Breast epithelium (tissue), 4 donors: ENCODE results near the gene ARSA. TPM values are rescaled to one million over a fixed set of nuclear protein-coding genes. Genes with fewer than 3 reads are reported as not detected.

Experiments
- DNase-seq, 2 donors: peaks; one replicate each; pipeline ENCODE4 v3.0.0-alpha.2; 2019; ENCODE audit warnings: low spot score in 2 of 2
- H3K27ac ChIP-seq, 2 donors: fragments of 200-600 bp; sonication (generic) in 1 of 2; one replicate each; pipeline ENCODE4 v1.5.1; 2016 to 2019; ENCODE audit warnings: mild to moderate bottlenecking in 1 of 2
- H3K27me3 ChIP-seq, 2 donors: fragments of 200-600 bp; sonication (generic) in 1 of 2; one replicate each; pipeline versions ENCODE4 v1.5.1 to v1.6.0; 2017 to 2019; ENCODE audit warnings: control low read depth in 1 of 2, mild to moderate bottlenecking in 1 of 2
- H3K36me3 ChIP-seq: fragments of 200-600 bp; one replicate; pipeline ENCODE4 v1.5.1; 2019
- H3K4me1 ChIP-seq, 2 donors: fragments of 200-600 bp; sonication (generic); one replicate each; pipeline ENCODE4 v1.5.1; 2016 to 2019; ENCODE audit warnings: control low read depth in 1 of 2
- H3K4me3 ChIP-seq, 3 donors: fragments of 200-600 bp; sonication (generic); 1 replicate in 2 of 3; 2 replicates in 1 of 3; pipeline ENCODE4 v1.5.1; 2016 to 2019; ENCODE audit warnings: mild to moderate bottlenecking in 3 of 3, moderate library complexity in 2 of 3
- H3K9me3 ChIP-seq, 2 donors: fragments of 200-600 bp; sonication (generic) in 1 of 2; one replicate each; pipeline ENCODE4 v1.5.1; 2016 to 2019; ENCODE audit warnings: control low read depth in 1 of 2
- POLR2A ChIP-seq: fragments of 450-650 bp; IDR thresholded peaks from one replicate; pipeline ENCODE4 v1.6.1; 2016; ENCODE audit warnings: antibody characterized with exemption, mild to moderate bottlenecking, moderate library complexity
- POLR2AphosphoS5 ChIP-seq, 3 donors: sonication (generic); formaldehyde crosslinking; IDR thresholded peaks; one replicate each; pipeline ENCODE4 v1.6.1; 2017; ENCODE audit warnings: antibody characterized with exemption in 3 of 3
- intact Hi-C: fragments of 100-400 bp; cut with DNase I; formaldehyde crosslinking; loops from one replicate; pipeline ENCODE4 v1.15.1; 2023; ENCODE audit warnings: low total_unique reads
- total RNA-seq, 3 donors: library from RNA; depleted of rRNA; stranded (reverse); fragments of >200 nt; gene quantifications; one replicate each; pipeline ENCODE4 v1.1.0, GENCODE V29; 2016
- TF ChIP-seq, protein P1 (sequence below), 3 donors: fragments of 450-650 bp; IDR thresholded peaks; one replicate each; pipeline ENCODE4 v1.5.1; 2016 to 2017; ENCODE audit warnings: antibody characterized with exemption in 3 of 3, mild to moderate bottlenecking in 3 of 3, moderate library complexity in 3 of 3

The ARSA gene
- total RNA-seq, 3 donors from 2014 or later, result 23.8 to 39.0 (median 36.3) TPM

DNA sequence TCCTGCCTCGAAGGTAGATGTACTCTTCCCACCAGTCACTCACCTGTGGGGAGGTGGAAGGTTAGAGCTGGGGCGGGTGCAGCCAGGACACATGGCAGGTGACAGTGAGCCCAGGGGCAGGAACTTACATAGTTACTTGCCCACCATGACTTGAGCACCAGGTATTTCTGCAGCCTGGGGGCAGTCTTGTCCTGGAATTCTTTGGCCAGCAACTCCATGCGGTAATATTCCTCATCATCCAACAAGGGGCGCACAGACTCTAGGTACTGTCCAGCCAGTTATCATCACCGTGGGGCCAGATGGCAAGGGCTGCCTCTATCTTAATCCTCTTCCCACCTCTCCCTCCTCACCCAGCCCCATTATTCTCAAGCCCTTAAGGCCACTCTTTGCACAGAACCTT is 51.9 kb downstream of the ARSA start:
- no peak overlapping the region for H3K27ac ChIP-seq
- no peak overlapping the region for H3K4me3 ChIP-seq
- DNase-seq, result no peak
- intact Hi-C loops, result no loop called here
- H3K4me1 ChIP-seq, result no peaks in the 10 kb centered on the region
- H3K36me3 ChIP-seq, result peaks cover 5% of the 10 kb centered on the region
- no peaks in the 10 kb centered on the region for H3K9me3 ChIP-seq
- TF ChIP-seq POLR2A (no peak), POLR2AphosphoS5 (IDR thresholded peaks at IDR 0.05) (no peak)
- TF ChIP-seq, protein P1, sequence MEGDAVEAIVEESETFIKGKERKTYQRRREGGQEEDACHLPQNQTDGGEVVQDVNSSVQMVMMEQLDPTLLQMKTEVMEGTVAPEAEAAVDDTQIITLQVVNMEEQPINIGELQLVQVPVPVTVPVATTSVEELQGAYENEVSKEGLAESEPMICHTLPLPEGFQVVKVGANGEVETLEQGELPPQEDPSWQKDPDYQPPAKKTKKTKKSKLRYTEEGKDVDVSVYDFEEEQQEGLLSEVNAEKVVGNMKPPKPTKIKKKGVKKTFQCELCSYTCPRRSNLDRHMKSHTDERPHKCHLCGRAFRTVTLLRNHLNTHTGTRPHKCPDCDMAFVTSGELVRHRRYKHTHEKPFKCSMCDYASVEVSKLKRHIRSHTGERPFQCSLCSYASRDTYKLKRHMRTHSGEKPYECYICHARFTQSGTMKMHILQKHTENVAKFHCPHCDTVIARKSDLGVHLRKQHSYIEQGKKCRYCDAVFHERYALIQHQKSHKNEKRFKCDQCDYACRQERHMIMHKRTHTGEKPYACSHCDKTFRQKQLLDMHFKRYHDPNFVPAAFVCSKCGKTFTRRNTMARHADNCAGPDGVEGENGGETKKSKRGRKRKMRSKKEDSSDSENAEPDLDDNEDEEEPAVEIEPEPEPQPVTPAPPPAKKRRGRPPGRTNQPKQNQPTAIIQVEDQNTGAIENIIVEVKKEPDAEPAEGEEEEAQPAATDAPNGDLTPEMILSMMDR (IDR thresholded peaks at IDR 0.05), result no peak
- H3K27me3 ChIP-seq, result no peaks in the 10 kb centered on the region

DNA sequence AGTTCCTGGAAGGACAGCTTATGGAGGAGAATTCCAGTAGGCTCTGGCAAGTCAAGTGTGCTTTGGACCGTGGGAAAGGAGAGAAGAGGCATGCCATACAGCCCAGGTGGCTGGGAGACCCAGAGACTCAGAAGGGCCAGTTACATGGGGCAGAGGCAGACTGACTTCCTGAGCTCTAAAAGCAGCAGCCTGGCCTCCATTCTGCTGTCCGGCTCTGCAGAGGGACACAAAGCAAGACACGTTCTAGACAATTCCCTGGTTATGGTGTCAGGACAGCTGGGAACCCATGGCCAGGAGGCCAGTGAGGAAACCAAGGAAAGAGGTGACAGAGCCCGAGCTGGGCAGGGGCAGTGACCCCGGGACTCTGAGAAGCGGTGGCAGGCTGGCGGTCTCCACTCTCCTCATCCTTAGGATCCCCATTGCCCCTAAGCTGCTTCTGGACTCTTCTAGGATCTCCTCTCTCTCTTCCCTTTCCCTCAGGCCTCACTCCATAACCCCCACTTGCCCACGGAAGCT is 52.5 kb downstream of the ARSA start:
- Histone ChIP-seq H3K4me3 (no peak overlapping the region), H3K36me3 (peaks cover 10% of the 10 kb centered on the region), H3K4me1 (no peaks in the 10 kb centered on the region), H3K27ac (no peak overlapping the region), H3K9me3 (no peaks in the 10 kb centered on the region), H3K27me3 (no peaks in the 10 kb centered on the region)
- DNase-seq, result no peak
- no peak for TF ChIP-seq POLR2A
- TF ChIP-seq, protein P1 (IDR thresholded peaks at IDR 0.05), result no peak
- no peak for TF ChIP-seq POLR2AphosphoS5 (IDR thresholded peaks at IDR 0.05)
- intact Hi-C loops, result no loop called here

Other genes with a start within 250 kb of the ARSA start
- 10 to 100 TPM; 30.6 to 33.1 (median 30.6) TPM for gene SBF1, start 153.1 kb downstream of the ARSA start, total RNA-seq
- gene ADM2, start 146.6 kb downstream of the ARSA start, total RNA-seq, result under 1 TPM in 2 of 3 donors, not detected in 1; 0.59 to 0.98 TPM
- gene MIOX, start 141.3 kb downstream of the ARSA start, total RNA-seq, result not detected
- gene LMF2, start 120.5 kb downstream of the ARSA start, total RNA-seq, result 10 to 100 TPM; 35.7 to 54.9 (median 39.5) TPM
- gene NCAPH2, start 119.9 kb downstream of the ARSA start, total RNA-seq, result 10 to 100 TPM; 25.9 to 48.2 (median 43.0) TPM
- 1 to 10 TPM; 1.9 to 6.6 (median 4.3) TPM for gene SCO2, start 102.6 kb downstream of the ARSA start, total RNA-seq
- gene TYMP, start 98.1 kb downstream of the ARSA start, total RNA-seq, result 100 to 1,000 TPM in 1 of 3 donors, 10 to 100 TPM in 2; 44.6 to 115 (median 82.9) TPM
- under 1 TPM; 0.16 to 0.33 (median 0.29) TPM for gene KLHDC7B, start 82.3 kb downstream of the ARSA start, total RNA-seq
- not detected for gene SYCE3, start 65.2 kb downstream of the ARSA start, total RNA-seq
- gene CPT1B, start 49.7 kb downstream of the ARSA start, total RNA-seq, result 10 to 100 TPM; 13.6 to 40.0 (median 39.4) TPM
- gene CHKB, start 45.3 kb downstream of the ARSA start, total RNA-seq, result 10 to 100 TPM; 53.9 to 77.6 (median 71.4) TPM
- 1 to 10 TPM; 1.9 to 2.2 (median 2.0) TPM for gene MAPK8IP2, start 27.4 kb downstream of the ARSA start, total RNA-seq
- 10 to 100 TPM in 1 of 3 donors, 1 to 10 TPM in 2; 4.8 to 28.8 (median 5.9) TPM for gene SHANK3, start 44.7 kb upstream of the ARSA start, total RNA-seq
- under 1 TPM in 2 of 3 donors, not detected in 1; 0.44 to 0.80 TPM for gene ACR, start 110.1 kb upstream of the ARSA start, total RNA-seq
- gene RABL2B, start 155.5 kb upstream of the ARSA start, total RNA-seq, result 10 to 100 TPM; 16.0 to 33.1 (median 32.1) TPM